GM13977 (cell line): ENCODE data around the gene BDKRB1.

Source experiments
- DNase-seq: peaks from one replicate; pipeline ENCODE4 v3.0.0; 2012; ENCODE audit warnings: low spot score
- in situ Hi-C: fragments of 300-500 bp; cut with MboI; formaldehyde crosslinking; loops from one replicate; pipeline ENCODE4 v1.12.0; 2022; ENCODE audit warnings: low sequenced_read_pairs, low pct_unique_long_range_greater_than_20kb, mixed read lengths, inconsistent platforms; ENCODE audit not compliant: unreplicated experiment
- TF ChIP-seq, protein P1 (sequence below): IDR thresholded peaks from 2 replicates; pipeline ENCODE4 v1.5.1; 2012; ENCODE audit warnings: mild to moderate bottlenecking, control low read depth; ENCODE audit not compliant: insufficient read depth; ENCODE audit errors: extremely low read depth, missing control alignments

The BDKRB1 gene

GRCh38 chr14:96231056-96231455 is 25.0 kb upstream of the BDKRB1 start:
- in situ Hi-C loops, result no loop called here
- TF ChIP-seq, protein P1, sequence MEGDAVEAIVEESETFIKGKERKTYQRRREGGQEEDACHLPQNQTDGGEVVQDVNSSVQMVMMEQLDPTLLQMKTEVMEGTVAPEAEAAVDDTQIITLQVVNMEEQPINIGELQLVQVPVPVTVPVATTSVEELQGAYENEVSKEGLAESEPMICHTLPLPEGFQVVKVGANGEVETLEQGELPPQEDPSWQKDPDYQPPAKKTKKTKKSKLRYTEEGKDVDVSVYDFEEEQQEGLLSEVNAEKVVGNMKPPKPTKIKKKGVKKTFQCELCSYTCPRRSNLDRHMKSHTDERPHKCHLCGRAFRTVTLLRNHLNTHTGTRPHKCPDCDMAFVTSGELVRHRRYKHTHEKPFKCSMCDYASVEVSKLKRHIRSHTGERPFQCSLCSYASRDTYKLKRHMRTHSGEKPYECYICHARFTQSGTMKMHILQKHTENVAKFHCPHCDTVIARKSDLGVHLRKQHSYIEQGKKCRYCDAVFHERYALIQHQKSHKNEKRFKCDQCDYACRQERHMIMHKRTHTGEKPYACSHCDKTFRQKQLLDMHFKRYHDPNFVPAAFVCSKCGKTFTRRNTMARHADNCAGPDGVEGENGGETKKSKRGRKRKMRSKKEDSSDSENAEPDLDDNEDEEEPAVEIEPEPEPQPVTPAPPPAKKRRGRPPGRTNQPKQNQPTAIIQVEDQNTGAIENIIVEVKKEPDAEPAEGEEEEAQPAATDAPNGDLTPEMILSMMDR, result no peak
- DNase-seq, result no peak

DNA sequence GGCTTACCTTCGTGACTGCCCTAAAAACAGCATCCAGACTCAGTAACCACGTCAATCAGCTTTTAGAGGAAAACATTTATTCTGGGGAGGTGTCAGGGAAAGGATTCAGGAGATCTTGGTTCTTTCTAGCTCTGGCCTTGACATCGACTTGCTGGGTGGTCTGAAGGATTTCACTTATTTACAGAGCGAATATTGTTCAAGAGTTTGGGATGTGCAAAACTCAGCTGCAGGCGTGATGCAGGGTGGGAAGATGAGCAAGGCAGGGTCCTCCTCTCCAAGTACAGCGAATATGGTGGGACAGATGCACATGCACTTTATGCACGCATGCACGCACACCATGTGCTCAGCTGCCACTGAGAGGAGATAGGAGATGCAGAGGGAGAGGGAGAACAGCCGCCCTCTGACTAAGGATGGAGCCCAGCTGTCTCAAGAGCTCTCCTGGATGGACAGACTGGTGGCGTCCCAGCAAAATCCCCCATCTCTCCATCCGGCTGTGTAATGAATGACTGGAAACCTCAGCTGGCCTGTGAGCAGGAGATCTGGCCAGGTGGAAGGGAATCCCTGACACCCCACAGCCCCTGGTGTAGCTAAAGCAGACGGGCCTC is 24.4 kb upstream of the BDKRB1 start:
- TF ChIP-seq, protein P1, result no peak
- no peak for DNase-seq
- in situ Hi-C loops, result no loop called here

DNA sequence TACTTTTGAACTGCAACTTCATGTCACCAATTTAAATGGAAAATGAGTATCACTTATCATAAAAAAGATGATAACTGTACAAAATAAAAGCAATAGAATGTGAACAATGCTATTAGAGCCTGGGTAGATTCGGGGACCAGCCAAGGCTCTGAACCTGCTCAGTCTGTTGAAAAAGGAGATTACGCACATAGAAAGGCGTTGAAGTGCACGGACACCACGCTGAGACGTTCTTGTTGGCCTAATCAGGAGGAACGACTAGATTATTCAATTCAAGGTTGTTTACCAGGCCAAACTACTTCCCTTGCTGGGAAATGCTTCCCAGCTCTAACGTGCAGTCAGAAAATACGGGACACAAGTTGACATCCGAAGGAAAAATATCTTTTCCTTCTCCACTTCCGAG is 23.5 kb upstream of the BDKRB1 start:
- in situ Hi-C loops, result no loop called here
- DNase-seq, result no peak
- TF ChIP-seq, protein P1, result no peak

GRCh38 chr14:96233661-96234060 is 22.3 kb upstream of the BDKRB1 start:
- no peak for DNase-seq
- TF ChIP-seq, protein P1, result no peak
- in situ Hi-C loops, result no loop called here

GRCh38 chr14:96235426-96235825 is 20.6 kb upstream of the BDKRB1 start:
- DNase-seq, result no peak
- in situ Hi-C loops, result no loop called here
- TF ChIP-seq, protein P1, result no peak

DNA sequence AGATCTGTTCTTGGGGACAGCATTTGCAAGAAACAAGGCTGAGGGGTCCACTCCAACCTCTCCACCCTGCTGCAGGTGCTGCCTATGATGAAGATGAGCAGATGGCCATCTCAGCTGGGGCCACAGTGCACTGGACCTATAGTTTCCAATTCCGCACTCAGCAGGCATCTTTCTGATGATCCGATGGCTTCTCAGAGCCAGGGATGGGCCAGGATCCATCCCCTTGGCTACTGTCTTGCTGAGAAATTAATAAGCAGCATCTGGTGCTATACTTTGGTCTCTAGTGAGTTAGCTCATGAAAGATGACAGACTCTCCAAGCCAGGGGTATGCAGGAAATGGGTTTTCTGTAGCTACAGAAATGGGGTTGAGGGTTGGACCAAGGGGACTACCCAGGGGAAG is 18.4 kb upstream of the BDKRB1 start:
- in situ Hi-C loops, result no loop called here
- TF ChIP-seq, protein P1, result no peak
- DNase-seq, result no peak
